ENCODE data around the gene PRDM9.

Gene PRDM9

DNA sequence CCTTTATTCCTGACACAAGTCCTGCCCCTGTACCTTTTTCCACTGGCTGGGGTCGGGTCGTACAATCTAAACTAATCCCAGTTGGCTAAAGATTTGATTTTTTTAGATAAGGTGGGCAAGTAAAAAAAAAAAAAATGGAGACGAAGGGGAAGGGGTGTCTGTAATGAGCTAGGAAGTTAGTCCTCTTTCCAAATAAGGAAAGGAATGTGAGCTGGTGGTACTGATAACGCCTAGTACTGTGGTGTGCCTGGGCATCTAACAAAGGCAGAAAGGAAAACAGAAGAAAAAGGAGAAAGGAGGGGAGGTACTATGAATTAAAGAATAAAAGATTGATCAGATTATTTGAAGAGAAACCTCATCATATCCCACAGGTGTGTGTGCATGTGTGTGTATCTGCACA lies 21.3 kb downstream of the PRDM9 start:
- DNase-seq, result no peak

GRCh38 chr5:23530571-23530970 lies 23.2 kb downstream of the PRDM9 start:
- DNase-seq, result no peak

DNA sequence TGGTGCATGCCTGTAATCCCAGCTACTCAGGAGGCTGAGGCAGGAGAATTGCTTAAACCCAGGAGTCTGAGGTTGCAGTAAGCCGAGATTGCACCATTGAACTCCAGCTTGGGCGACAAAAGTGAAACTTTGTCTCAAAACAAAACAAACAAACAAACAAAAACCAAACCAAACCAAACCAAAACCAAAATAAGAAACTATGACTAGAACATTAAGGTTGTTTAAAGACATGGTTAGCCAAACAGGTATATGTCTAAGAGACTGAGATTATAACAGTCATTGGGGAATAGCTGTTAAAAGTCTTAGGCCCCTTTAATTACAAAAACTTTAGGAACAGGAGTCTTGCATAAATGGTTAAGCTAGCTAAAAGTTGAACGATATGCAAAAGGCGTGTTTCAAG lies 63.6 kb downstream of the PRDM9 start:
- DNase-seq, result no peak
